Thoracic aorta (tissue), 2 donors: ENCODE measurements around the gene LCNL1. TPM values are rescaled to one million over a fixed set of nuclear protein-coding genes. Genes with fewer than 3 reads are reported as not detected.

Source experiments
- ATAC-seq: fragments of 150-250 bp; one replicate; pipeline ENCODE4 v1.8.0; 2017; ENCODE audit warnings: low read depth; ENCODE audit not compliant: insufficient number of reproducible peaks, low FRiP score
- DNase-seq: peaks from one replicate; pipeline ENCODE4 v3.0.0-alpha.2; 2020; ENCODE audit warnings: low spot score
- H3K27ac ChIP-seq, 2 donors: fragments of 200-600 bp; sonication (generic); 1 replicate in 1 of 2; 2 replicates in 1 of 2; pipeline ENCODE4 v1.5.1; 2016; ENCODE audit warnings: mild to moderate bottlenecking in 2 of 2, moderate library complexity in 2 of 2
- H3K27me3 ChIP-seq: fragments of 200-600 bp; sonication (generic); replicated peaks from 2 replicates; pipeline ENCODE4 v1.6.0; 2016; ENCODE audit warnings: mild to moderate bottlenecking; ENCODE audit not compliant: insufficient read depth
- H3K36me3 ChIP-seq: fragments of 200-600 bp; sonication (generic); one replicate; pipeline ENCODE4 v1.5.1; 2016
- H3K4me1 ChIP-seq, 2 donors: fragments of 200-600 bp; sonication (generic); 1 replicate in 1 of 2; 2 replicates in 1 of 2; pipeline versions ENCODE4 v1.5.1 to v1.6.0; 2016; ENCODE audit warnings: low read depth in 2 of 2, mild to moderate bottlenecking in 1 of 2; ENCODE audit not compliant: control insufficient read depth in 1 of 2
- H3K4me3 ChIP-seq: fragments of 200-600 bp; sonication (generic); 2 replicates; pipeline ENCODE4 v1.5.1; 2016; ENCODE audit warnings: mild to moderate bottlenecking
- H3K9me3 ChIP-seq: fragments of 200-600 bp; sonication (generic); 2 replicates; pipeline ENCODE4 v1.5.1; 2016
- CTCF ChIP-seq: fragments of 200-600 bp; sonication (generic); IDR thresholded peaks from one replicate; pipeline ENCODE4 v1.5.1; 2019; ENCODE audit warnings: antibody characterized with exemption
- total RNA-seq, 2 donors: library from RNA; depleted of rRNA; stranded (reverse); fragments of >200 nt; gene quantifications; one replicate each; pipeline versions ENCODE4 v1.1.0 to v1.2.3, GENCODE V29; 2016

Gene LCNL1
- total RNA-seq, 2 donors from 2014 or later: not detected

GRCh38 chr9:137007816-137008270 lies 25.1 kb downstream of the LCNL1 start:
- no peak for DNase-seq
- peaks cover 16% of the 10 kb centered on the region for H3K36me3 ChIP-seq
- no peak for ATAC-seq

GRCh38 chr9:137008312-137008711 lies 25.5 kb downstream of the LCNL1 start:
- Histone ChIP-seq H3K4me1 (no peaks in the 10 kb centered on the region), H3K27ac (no peak overlapping the region), H3K36me3 (peaks cover 16% of the 10 kb centered on the region), H3K4me3 (no peak overlapping the region), H3K9me3 (no peaks in the 10 kb centered on the region), H3K27me3 (no peaks in the 10 kb centered on the region)
- DNase-seq (no peak), ATAC-seq (no peak)
- no peak for TF ChIP-seq CTCF

More at GRCh38 chr9:137007816-137008270, 25.1 kb downstream of the LCNL1 start:
- H3K27me3 ChIP-seq: no peaks in the 10 kb centered on the region
- H3K4me1 ChIP-seq: no peaks in the 10 kb centered on the region
- H3K27ac ChIP-seq: no peak overlapping the region
- no peaks in the 10 kb centered on the region for H3K9me3 ChIP-seq
- no peak for TF ChIP-seq CTCF
- no peak overlapping the region for H3K4me3 ChIP-seq

- no peak for TF ChIP-seq CTCF
- no peak overlapping the region for H3K4me3 ChIP-seq
- H3K4me1 ChIP-seq: no peaks in the 10 kb centered on the region
- H3K27me3 ChIP-seq: no peaks in the 10 kb centered on the region
- peaks cover 16% of the 10 kb centered on the region for H3K36me3 ChIP-seq
- DNase-seq: no peak
- no peak overlapping the region for H3K27ac ChIP-seq
- no peaks in the 10 kb centered on the region for H3K9me3 ChIP-seq
- ATAC-seq: no peak
Measured at GRCh38 chr9:137009217-137009616, 26.4 kb downstream of the LCNL1 start.

GRCh38 chr9:137009938-137010732 lies 27.3 kb downstream of the LCNL1 start:
- no peaks in the 10 kb centered on the region for H3K27me3 ChIP-seq
- H3K9me3 ChIP-seq: no peaks in the 10 kb centered on the region
- no peak overlapping the region for H3K27ac ChIP-seq
- no peak for ATAC-seq
- no peak for DNase-seq
- no peaks in the 10 kb centered on the region for H3K4me1 ChIP-seq
- peaks cover 16% of the 10 kb centered on the region for H3K36me3 ChIP-seq
- TF ChIP-seq CTCF: no peak
- no peak overlapping the region for H3K4me3 ChIP-seq

GRCh38 chr9:137011156-137011555 lies 28.4 kb downstream of the LCNL1 start:
- H3K9me3 ChIP-seq: no peaks in the 10 kb centered on the region
- DNase-seq (no peak), ATAC-seq (no peak)
- no peaks in the 10 kb centered on the region for H3K4me1 ChIP-seq
- H3K4me3 ChIP-seq: no peak overlapping the region
- H3K27ac ChIP-seq: no peak overlapping the region
- H3K36me3 ChIP-seq: peaks cover 18% of the 10 kb centered on the region
- TF ChIP-seq CTCF: no peak
- H3K27me3 ChIP-seq: no peaks in the 10 kb centered on the region
